C4-2B (cell line): ENCODE measurements around the gene ZG16B.

ENCODE experiments used
- CTCF ChIP-seq: fragments of 450-650 bp; conservative IDR thresholded peaks from 2 replicates; pipeline ENCODE4 v1.5.1; 2017; ENCODE audit warnings: mild to moderate bottlenecking
- ZFX ChIP-seq: fragments of 450-650 bp; IDR thresholded peaks from 2 replicates; pipeline ENCODE4 v1.6.1; 2017

DNA sequence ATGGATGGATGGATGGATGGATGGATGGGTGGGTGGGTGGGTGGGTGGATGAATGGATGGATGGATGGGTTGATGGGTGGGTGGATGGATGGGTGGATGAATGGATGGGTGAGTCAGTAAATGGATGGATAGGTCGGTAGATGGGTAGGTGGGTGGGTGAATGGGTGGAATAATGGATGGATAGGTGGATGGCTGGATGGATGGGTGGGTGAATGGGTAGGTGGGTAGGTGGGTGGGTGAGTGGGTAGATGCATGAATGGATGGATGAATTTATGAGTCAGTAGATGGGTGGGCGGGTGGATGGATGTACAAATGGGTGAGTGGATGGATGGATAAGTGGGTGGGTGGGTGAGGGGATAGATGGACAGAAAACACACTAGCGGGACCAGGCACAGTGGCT is 4.9 kb downstream of the ZG16B start:
- TF ChIP-seq CTCF (no peak), ZFX (no peak)
